ENCODE measurements around the gene SETD6. TPM values are rescaled to one million over a fixed set of nuclear protein-coding genes. Genes with fewer than 3 reads are reported as not detected.
A peak's percentile ranks its signal among the peaks of the same experiment; 100 is the strongest.

Gene SETD6
- total RNA-seq, 1 donor from 2014 or later, result 25.9 TPM

DNA sequence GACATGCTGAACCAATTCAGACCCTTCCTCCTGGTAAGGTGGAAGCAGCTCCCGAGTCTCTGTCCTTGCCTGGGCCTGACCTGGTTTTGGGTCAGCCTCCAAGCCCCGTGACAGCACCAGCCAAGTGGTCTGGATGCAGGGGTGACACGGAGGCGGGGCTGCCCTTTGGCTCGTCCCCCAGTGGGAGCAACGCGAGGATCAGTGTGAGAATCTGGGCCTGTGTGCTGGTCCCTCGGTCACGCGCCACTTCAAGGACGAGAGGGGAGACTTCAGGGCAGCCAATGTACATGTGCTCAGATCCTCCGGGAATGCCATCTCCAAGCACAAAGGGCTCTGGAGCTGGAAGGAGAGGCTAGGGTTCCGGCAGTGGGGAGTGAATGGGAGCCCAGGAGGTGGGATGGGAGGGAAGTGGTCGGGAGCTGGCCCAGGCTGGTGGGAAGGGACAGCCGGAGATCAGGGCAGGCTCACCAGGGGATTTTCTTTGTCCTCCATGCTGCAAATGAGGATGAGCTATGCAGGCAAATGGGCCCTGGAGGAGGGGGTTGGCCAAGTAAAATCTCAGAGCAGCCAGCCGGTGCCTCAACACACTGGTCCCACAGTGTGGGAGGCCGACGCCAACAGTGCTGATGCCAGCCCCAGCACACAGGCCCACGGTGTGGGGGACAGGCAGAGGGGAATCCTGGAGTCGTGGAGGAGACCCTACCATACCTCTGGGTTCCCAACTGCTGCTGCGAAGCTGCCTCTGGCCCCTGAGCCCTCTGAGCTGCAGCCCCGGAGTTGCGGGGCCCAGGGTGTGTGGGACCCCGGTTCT is 19.6 kb upstream of the SETD6 start:
- Mint-ChIP-seq H3K27ac (ENCODE audit: unreplicated experiment) (peak overlapping the region; percentile 100), H3K36me3 (ENCODE audit: unreplicated experiment) (no peaks in the 10 kb centered on the region), H3K9me3 (ENCODE audit: unreplicated experiment) (peaks cover 17% of the 10 kb centered on the region), H3K4me1 (ENCODE audit: low read depth, unreplicated experiment) (peaks cover 34% of the 10 kb centered on the region), H3K4me3 (ENCODE audit: unreplicated experiment) (peak overlapping the region; percentile 91), H3K27me3 (ENCODE audit: unreplicated experiment) (peaks cover 15% of the 10 kb centered on the region)
- DNase-seq, result peak; percentile 63
- TF ChIP-seq, protein P1, sequence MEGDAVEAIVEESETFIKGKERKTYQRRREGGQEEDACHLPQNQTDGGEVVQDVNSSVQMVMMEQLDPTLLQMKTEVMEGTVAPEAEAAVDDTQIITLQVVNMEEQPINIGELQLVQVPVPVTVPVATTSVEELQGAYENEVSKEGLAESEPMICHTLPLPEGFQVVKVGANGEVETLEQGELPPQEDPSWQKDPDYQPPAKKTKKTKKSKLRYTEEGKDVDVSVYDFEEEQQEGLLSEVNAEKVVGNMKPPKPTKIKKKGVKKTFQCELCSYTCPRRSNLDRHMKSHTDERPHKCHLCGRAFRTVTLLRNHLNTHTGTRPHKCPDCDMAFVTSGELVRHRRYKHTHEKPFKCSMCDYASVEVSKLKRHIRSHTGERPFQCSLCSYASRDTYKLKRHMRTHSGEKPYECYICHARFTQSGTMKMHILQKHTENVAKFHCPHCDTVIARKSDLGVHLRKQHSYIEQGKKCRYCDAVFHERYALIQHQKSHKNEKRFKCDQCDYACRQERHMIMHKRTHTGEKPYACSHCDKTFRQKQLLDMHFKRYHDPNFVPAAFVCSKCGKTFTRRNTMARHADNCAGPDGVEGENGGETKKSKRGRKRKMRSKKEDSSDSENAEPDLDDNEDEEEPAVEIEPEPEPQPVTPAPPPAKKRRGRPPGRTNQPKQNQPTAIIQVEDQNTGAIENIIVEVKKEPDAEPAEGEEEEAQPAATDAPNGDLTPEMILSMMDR (IDR thresholded peaks at IDR 0.05; ENCODE audit: partially characterized antibody, unreplicated experiment), result no peak

DNA sequence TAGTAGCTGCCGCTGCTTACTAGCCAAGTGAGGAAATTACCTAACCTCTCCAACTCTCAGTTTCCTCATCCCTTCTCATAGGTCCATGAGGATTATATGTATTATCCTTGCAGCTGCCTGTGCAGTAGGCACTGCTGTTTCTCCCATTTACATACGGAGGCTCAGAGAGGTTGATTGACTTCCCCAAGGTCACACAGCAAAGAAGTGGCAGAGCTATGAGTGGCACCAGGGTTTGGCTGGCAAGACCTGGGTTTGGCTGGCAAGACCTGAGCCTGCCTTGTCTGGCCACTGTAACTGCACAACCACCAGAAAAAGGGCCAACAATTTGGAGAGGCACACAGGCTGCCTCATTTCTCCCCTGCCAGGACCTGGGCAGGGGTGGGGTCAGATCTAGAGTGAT is 17.8 kb upstream of the SETD6 start:
- Mint-ChIP-seq H3K36me3 (ENCODE audit: unreplicated experiment) (no peaks in the 10 kb centered on the region), H3K9me3 (ENCODE audit: unreplicated experiment) (peaks cover 20% of the 10 kb centered on the region), H3K27ac (ENCODE audit: unreplicated experiment) (peak overlapping the region; percentile 82), H3K27me3 (ENCODE audit: unreplicated experiment) (peaks cover 15% of the 10 kb centered on the region), H3K4me1 (ENCODE audit: low read depth, unreplicated experiment) (peaks cover 31% of the 10 kb centered on the region), H3K4me3 (ENCODE audit: unreplicated experiment) (no peak overlapping the region)
- TF ChIP-seq, protein P1 (IDR thresholded peaks at IDR 0.05; ENCODE audit: partially characterized antibody, unreplicated experiment), result no peak
- DNase-seq, result no peak

DNA sequence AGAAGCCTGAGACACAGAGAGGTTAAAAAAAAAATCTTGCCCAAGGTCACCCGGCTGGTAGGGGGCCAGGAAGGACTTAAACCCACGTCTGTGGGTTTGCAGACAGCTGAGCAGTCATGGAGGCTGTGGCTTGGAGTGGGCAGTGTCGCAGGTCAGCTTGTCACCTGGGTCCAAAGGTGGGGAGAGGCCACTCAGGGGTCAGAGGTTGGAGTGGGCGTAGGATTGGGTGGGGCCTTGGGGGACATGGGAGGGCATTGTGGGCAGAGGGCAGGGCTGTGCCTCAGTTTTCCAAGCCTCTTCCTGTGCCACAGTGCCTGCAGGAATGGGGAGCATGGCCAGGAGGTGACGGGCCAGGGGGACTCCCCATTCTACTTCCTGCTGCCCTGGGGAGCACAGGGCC is 17.4 kb upstream of the SETD6 start:
- DNase-seq, result no peak
- TF ChIP-seq, protein P1 (IDR thresholded peaks at IDR 0.05; ENCODE audit: partially characterized antibody, unreplicated experiment), result no peak
- Mint-ChIP-seq H3K27ac (ENCODE audit: unreplicated experiment) (peak overlapping the region; percentile 82), H3K4me1 (ENCODE audit: low read depth, unreplicated experiment) (peaks cover 31% of the 10 kb centered on the region), H3K27me3 (ENCODE audit: unreplicated experiment) (peaks cover 15% of the 10 kb centered on the region), H3K9me3 (ENCODE audit: unreplicated experiment) (peaks cover 22% of the 10 kb centered on the region), H3K4me3 (ENCODE audit: unreplicated experiment) (no peak overlapping the region), H3K36me3 (ENCODE audit: unreplicated experiment) (no peaks in the 10 kb centered on the region)

DNA sequence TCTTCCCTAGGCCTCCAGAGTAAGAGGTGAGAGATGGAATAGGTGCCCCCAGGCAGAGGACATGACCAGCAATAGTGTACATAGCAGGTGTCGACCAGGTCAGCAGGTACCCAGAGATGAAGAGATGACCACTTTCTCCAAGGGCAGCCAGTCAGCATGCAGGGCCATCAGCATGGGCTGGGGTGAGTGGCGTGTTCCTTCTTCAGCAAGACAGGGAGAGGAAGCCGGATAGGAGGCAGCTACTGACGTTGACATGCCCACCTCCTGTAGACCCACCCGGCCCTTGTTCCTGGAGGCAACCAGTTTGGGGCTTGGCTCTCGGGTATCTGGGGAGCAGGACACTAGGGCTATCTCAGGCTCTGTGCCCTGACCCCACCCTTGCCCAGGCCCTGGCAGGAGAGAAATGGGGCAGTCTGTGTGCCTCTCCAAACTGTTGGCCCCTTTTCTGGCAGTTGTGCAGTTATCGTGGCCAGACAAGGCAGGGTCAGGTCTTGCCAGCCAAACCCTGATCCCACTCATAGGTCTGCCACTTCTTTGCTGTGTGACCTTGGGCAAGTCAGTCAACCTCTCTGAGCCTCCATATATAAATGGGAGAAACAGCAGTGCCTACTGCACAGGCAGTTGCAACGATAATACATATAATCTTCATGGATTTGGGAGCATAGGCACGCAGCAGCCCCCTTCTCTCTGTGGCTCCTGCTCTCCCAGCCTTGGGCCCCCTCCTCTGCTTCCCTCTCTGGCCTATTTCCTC is 16.8 kb upstream of the SETD6 start:
- Mint-ChIP-seq H3K36me3 (ENCODE audit: unreplicated experiment) (no peaks in the 10 kb centered on the region), H3K4me1 (ENCODE audit: low read depth, unreplicated experiment) (peaks cover 29% of the 10 kb centered on the region), H3K27ac (ENCODE audit: unreplicated experiment) (peak overlapping the region; percentile 43), H3K9me3 (ENCODE audit: unreplicated experiment) (peaks cover 22% of the 10 kb centered on the region), H3K4me3 (ENCODE audit: unreplicated experiment) (no peak overlapping the region), H3K27me3 (ENCODE audit: unreplicated experiment) (peaks cover 17% of the 10 kb centered on the region)
- no peak for DNase-seq
- TF ChIP-seq, protein P1 (IDR thresholded peaks at IDR 0.05; ENCODE audit: partially characterized antibody, unreplicated experiment), result no peak

DNA sequence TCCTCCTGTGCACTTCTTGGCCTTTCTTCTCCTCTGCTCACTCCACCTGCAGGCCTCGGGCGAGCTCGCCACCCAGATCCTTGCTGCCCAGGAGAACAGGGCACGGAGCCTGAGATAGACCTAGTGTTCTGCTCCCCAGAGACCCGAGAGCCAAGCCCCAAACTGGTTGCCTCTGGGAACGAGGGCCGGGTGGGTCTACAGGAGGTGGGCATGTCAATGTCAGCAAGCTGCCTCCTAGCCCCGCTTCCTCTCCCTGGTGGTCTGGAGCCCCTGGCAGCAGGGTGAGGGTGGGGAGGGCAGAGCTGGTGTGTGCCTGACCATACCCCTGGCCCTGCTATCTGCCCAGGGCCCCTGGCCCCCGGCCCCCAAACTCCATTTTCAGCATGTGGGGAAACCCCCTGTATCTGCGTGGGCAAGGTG is 16.2 kb upstream of the SETD6 start:
- Mint-ChIP-seq H3K9me3 (ENCODE audit: unreplicated experiment) (peaks cover 22% of the 10 kb centered on the region), H3K4me1 (ENCODE audit: low read depth, unreplicated experiment) (peaks cover 26% of the 10 kb centered on the region), H3K36me3 (ENCODE audit: unreplicated experiment) (no peaks in the 10 kb centered on the region), H3K4me3 (ENCODE audit: unreplicated experiment) (no peak overlapping the region), H3K27ac (ENCODE audit: unreplicated experiment) (peak overlapping the region; percentile 94), H3K27me3 (ENCODE audit: unreplicated experiment) (peaks cover 15% of the 10 kb centered on the region)
- TF ChIP-seq, protein P1 (IDR thresholded peaks at IDR 0.05; ENCODE audit: partially characterized antibody, unreplicated experiment), result no peak
- no peak for DNase-seq
